Stimulated activated naive CD8-positive, alpha-beta T cell treated with anti-CD3 and anti-CD28 coated beads, Interleukin-15, Interleukin-2, amounts not matched to agents 100 U/mL and 50 U/mL, for 24 hours (primary cell): Measurements from ENCODE around the gene CPNE4.

Experiments
- ATAC-seq: fragments of 150-1000 bp; cut with Tn5 transposase; one replicate; pipeline ENCODE4 v1.10.0; 2021
- DNase-seq: peaks from one replicate; pipeline ENCODE4 v3.0.0; 2021

CPNE4 gene

DNA sequence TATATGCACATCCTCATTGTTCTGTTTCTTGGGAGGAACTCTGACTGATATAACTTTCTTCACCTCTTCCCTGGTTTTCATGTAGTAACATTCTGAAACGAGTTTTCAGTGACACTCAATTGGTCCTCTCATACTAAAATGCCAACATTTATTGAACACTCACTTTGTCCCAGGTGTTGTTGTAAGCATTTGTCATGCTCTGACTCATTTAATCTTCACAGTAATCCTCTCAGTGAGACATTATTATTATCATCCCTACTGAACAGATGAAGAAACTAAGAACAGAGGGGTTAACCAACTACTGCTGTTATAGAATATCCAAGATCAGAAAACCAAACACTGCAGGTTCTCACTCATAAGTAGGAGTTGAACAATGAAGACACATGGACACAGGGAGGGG, 437.9 kb downstream of the CPNE4 start:
- no peak for DNase-seq
- ATAC-seq: no peak

GRCh38 chr3:131591394-131592014, 443.3 kb downstream of the CPNE4 start:
- no peak for DNase-seq
- ATAC-seq: no peak

- ATAC-seq (no peak), DNase-seq (no peak)
Measured at GRCh38 chr3:131586277-131586676, 448.5 kb downstream of the CPNE4 start.

- no peak for DNase-seq
- ATAC-seq: no peak
Measured at GRCh38 chr3:131582438-131582837, 452.4 kb downstream of the CPNE4 start.

- ATAC-seq: no peak
- no peak for DNase-seq
Measured at GRCh38 chr3:131568460-131568859, 466.4 kb downstream of the CPNE4 start.

DNA sequence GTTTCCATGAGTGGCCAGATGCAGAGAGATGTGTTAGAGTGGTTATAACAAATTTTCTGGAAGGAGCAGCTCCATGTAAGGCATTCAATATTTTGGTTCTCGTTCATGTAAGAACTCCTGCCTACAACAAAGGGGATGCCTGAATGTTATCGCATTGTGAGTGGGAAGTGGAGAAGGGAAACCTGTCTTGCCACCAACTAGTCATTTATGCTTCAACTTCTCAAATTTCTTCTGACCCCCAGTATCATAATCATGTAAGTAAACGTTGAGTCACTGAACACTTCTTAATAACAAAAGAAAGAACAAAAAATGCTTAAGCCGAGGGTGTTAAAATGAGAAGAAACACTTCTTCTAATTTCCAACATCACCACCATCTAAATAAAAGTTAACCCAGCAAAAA, 470.0 kb downstream of the CPNE4 start:
- ATAC-seq: no peak

GRCh38 chr3:131561511-131561910, 473.3 kb downstream of the CPNE4 start:
- no peak for DNase-seq
- no peak for ATAC-seq

More for the DNA sequence above, 470.0 kb downstream of the CPNE4 start:
- no peak for DNase-seq

- ATAC-seq: no peak
- DNase-seq: no peak
Measured at GRCh38 chr3:131560795-131561194, 474.0 kb downstream of the CPNE4 start.

GRCh38 chr3:131555456-131555855, 479.4 kb downstream of the CPNE4 start:
- no peak for DNase-seq
- no peak for ATAC-seq

- ATAC-seq (no peak), DNase-seq (no peak)
Measured at GRCh38 chr3:131553495-131554247, 481.1 kb downstream of the CPNE4 start.

- ATAC-seq: no peak
- DNase-seq: no peak
Measured at GRCh38 chr3:131551761-131552160, 483.1 kb downstream of the CPNE4 start.

- DNase-seq (no peak), ATAC-seq (no peak)
Measured at GRCh38 chr3:131550562-131551465, 484.0 kb downstream of the CPNE4 start.

GRCh38 chr3:131549340-131549739, 485.5 kb downstream of the CPNE4 start:
- DNase-seq (no peak), ATAC-seq (no peak)

DNA sequence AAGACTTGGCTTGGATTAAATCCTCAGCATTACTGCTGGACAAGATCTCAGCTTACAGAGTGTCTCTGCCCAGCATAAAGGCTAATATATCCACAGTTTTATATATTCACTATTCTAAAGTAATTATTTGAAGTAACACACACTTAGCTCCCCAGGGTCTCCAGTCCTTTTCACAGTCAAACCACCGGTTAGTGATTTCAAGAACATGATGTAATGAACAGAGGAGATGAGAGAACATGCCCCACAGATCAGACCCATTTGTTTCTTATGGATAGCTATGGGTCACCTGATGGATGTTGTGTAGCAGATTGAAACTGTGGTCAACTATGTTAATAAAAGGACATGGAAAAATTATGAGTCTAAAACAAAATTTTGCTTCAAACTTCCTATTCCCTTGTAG, 487.2 kb downstream of the CPNE4 start:
- ATAC-seq (no peak), DNase-seq (no peak)

DNA sequence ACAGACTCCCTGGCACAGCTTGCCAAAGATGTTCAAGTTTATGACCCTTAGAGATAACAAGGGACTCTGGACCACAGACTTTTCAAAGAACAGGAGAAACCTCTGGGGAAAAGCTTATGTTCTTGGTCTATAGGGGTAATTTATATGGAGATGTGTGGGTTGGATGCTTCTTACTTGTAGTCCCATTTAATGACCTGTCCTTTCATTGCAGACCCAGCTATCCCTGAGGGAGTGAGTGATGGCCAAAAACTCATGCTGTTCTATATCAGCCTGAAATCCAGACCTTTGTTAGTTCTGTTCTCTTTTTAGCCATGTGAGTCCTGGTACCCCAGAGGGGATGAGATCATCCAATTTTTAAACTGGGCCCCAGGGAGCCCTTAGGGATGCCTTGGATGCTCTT, 488.4 kb downstream of the CPNE4 start:
- ATAC-seq (no peak), DNase-seq (no peak)

DNA sequence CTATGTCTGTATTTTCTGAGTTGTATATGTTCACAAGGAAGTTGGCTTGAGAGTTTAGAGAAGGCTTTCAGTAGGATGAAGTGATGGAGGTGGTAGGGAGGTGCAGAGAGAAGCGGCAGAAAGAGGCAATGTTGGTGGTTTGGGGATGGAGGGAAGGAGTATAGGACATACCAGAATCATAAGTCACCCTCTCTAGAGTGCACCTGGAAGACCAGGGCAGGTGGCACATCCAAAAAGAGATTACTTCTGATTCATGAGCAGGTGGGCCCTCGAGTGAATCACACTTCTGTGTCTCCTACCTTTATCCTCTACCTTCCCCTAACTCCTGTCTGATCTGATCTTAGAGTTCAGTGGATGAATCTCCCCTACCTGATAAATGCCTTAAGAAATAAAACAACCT, 490.3 kb downstream of the CPNE4 start:
- DNase-seq (no peak), ATAC-seq (no peak)

- ATAC-seq: no peak
- no peak for DNase-seq
Measured at GRCh38 chr3:131543714-131544113, 491.1 kb downstream of the CPNE4 start.

DNA sequence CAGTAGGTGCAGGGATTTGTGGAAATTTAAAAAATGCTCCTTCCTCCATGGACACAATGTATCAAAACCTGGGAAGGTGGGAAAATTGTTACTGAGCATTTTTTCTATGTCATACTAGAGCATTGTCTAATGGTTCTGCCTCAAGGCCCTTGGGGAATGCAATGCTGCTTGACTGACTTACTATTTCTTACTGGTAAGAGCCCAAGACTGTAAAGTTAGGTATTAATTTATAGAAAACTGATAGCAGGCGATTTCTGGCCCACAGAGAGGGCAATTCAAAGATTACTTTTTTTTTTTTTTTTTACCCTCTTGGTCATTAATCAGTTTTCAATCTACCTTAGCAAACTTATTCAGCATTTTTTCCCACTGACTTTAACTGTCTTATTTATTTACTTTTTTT, 493.5 kb downstream of the CPNE4 start:
- ATAC-seq (no peak), DNase-seq (no peak)

GRCh38 chr3:131540821-131541220, 494.0 kb downstream of the CPNE4 start:
- ATAC-seq: no peak
- DNase-seq: no peak

- ATAC-seq (no peak), DNase-seq (no peak)
Measured at GRCh38 chr3:131540143-131540542, 494.7 kb downstream of the CPNE4 start.

DNA sequence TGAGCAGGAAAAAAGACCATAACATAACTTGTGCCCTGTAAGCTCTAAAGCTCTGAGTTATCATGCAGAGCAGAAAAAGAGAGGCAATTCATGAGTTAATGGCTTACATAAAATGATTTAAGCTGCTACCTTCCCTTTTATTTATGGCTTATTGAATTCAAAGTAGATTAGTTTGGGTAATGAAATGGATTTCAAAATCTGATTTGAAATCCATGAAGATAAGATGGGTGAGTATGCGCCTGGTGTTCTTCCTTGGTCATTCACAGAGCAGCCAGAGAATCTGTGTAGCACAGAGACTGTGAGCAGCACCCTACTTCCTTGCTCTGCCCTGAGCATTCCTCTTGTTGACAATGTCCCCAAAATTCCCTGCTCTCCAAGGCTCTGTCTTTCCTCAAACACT, 495.8 kb downstream of the CPNE4 start:
- DNase-seq: no peak

GRCh38 chr3:131537531-131537930, 497.3 kb downstream of the CPNE4 start:
- DNase-seq (no peak), ATAC-seq (no peak)

More for the DNA sequence above, 495.8 kb downstream of the CPNE4 start:
- no peak for ATAC-seq

DNA sequence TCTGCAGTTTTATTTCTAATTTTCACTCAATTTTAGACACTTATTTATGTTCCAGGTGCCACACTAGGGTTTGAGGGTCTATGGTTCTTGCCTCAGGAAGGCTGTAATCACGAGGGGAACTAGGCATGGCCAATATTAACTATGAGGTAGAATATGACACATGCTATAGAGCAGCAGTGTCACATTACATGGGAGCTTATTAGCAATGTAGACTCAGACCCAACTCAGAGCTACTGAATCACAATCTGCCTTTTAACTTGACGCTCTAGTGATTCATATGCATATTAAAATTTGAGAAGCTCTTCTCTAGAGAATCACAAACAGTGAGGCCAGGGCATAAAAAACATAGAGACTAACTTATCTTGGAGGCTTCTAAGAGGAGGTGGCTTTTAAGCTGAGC, 499.2 kb downstream of the CPNE4 start:
- DNase-seq (no peak), ATAC-seq (no peak)
